ENCODE measurements around the gene PRAME. TPM values are rescaled to one million over a fixed set of nuclear protein-coding genes. Genes with fewer than 3 reads are reported as not detected.

PRAME gene
- total RNA-seq, 4 donors from 2014 or later, result not detected

- Histone ChIP-seq H3K9me3 (no peaks in the 10 kb centered on the region), H3K27ac (no peak overlapping the region), H3K4me3 (no peak overlapping the region), H3K36me3 (no peaks in the 10 kb centered on the region), H3K4me1 (no peaks in the 10 kb centered on the region), H3K27me3 (peaks cover 37% of the 10 kb centered on the region)
- WGBS, 2 donors (ENCODE audit: low coverage in 1 of 2), result 89% methylated on average over 3 of the region's 7 CpGs; no CpG with 5 or more reads in 1 of the 2 donors
- no peak for ATAC-seq
- TF ChIP-seq, protein P1, sequence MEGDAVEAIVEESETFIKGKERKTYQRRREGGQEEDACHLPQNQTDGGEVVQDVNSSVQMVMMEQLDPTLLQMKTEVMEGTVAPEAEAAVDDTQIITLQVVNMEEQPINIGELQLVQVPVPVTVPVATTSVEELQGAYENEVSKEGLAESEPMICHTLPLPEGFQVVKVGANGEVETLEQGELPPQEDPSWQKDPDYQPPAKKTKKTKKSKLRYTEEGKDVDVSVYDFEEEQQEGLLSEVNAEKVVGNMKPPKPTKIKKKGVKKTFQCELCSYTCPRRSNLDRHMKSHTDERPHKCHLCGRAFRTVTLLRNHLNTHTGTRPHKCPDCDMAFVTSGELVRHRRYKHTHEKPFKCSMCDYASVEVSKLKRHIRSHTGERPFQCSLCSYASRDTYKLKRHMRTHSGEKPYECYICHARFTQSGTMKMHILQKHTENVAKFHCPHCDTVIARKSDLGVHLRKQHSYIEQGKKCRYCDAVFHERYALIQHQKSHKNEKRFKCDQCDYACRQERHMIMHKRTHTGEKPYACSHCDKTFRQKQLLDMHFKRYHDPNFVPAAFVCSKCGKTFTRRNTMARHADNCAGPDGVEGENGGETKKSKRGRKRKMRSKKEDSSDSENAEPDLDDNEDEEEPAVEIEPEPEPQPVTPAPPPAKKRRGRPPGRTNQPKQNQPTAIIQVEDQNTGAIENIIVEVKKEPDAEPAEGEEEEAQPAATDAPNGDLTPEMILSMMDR (IDR thresholded peaks at IDR 0.05), result no peak
Observed at GRCh38 chr22:22579869-22580604, 21.0 kb upstream of the PRAME start.

GRCh38 chr22:22578702-22579424 is 19.8 kb upstream of the PRAME start:
- no peak for ATAC-seq

GRCh38 chr22:22576989-22577427 is 17.9 kb upstream of the PRAME start:
- no peak for TF ChIP-seq POLR2AphosphoS5 (IDR thresholded peaks at IDR 0.05)
- no peak for TF ChIP-seq POLR2A (IDR thresholded peaks at IDR 0.05)
- TF ChIP-seq, protein P1 (IDR thresholded peaks at IDR 0.05), result no peak
- TF ChIP-seq EP300 (IDR thresholded peaks at IDR 0.05), result no peak
- Histone ChIP-seq H3K27ac (no peak overlapping the region), H3K36me3 (no peaks in the 10 kb centered on the region), H3K9me3 (no peaks in the 10 kb centered on the region), H3K4me3 (no peak overlapping the region), H3K4me1 (no peaks in the 10 kb centered on the region), H3K27me3 (peaks cover 24% of the 10 kb centered on the region)
- WGBS, 2 donors (ENCODE audit: low coverage in 1 of 2), result 76 to 80% methylated on average over 2 to 3 of the region's 5 CpGs
- no peak for ATAC-seq

More at GRCh38 chr22:22578702-22579424, 19.8 kb upstream of the PRAME start:
- no peaks in the 10 kb centered on the region for H3K4me1 ChIP-seq
- 80 to 91% methylated on average over 5 to 6 of the region's 10 CpGs for WGBS, 2 donors (ENCODE audit: low coverage in 1 of 2)
- peaks cover 30% of the 10 kb centered on the region for H3K27me3 ChIP-seq
- no peak overlapping the region for H3K4me3 ChIP-seq
- H3K9me3 ChIP-seq, result no peaks in the 10 kb centered on the region
- no peak for TF ChIP-seq POLR2A (IDR thresholded peaks at IDR 0.05)
- no peak for TF ChIP-seq POLR2AphosphoS5 (IDR thresholded peaks at IDR 0.05)
- no peak for TF ChIP-seq EP300 (IDR thresholded peaks at IDR 0.05)
- TF ChIP-seq, protein P1 (IDR thresholded peaks at IDR 0.05), result no peak
- H3K36me3 ChIP-seq, result no peaks in the 10 kb centered on the region
- H3K27ac ChIP-seq, result no peak overlapping the region

GRCh38 chr22:22576244-22576988 is 17.4 kb upstream of the PRAME start:
- 29 to 59% methylated on average over 2 to 7 of the region's 8 CpGs for WGBS, 2 donors (ENCODE audit: low coverage in 1 of 2)
- H3K4me3 ChIP-seq, result no peak overlapping the region
- no peaks in the 10 kb centered on the region for H3K4me1 ChIP-seq
- ATAC-seq, result no peak
- TF ChIP-seq POLR2AphosphoS5 (IDR thresholded peaks at IDR 0.05), result no peak
- TF ChIP-seq, protein P1 (IDR thresholded peaks at IDR 0.05), result peak in 2 of 4 experiments; percentile 27 to 55
- H3K9me3 ChIP-seq, result no peaks in the 10 kb centered on the region
- no peaks in the 10 kb centered on the region for H3K36me3 ChIP-seq
- H3K27me3 ChIP-seq, result peaks cover 21% of the 10 kb centered on the region
- no peak overlapping the region for H3K27ac ChIP-seq

Measured in gastroesophageal sphincter (tissue), 4 donors.